GM12878 (cell line): Measurements from ENCODE around the gene AIDA. TPM values are rescaled to one million over a fixed set of nuclear protein-coding genes. Genes with fewer than 3 reads are reported as not detected.

Source experiments
- BCL11A ChIP-seq: IDR thresholded peaks from 2 replicates; pipeline ENCODE4 v1.6.1; 2011; ENCODE audit warnings: low read depth, low read length
- BMI1 ChIP-seq: fragments of 450-650 bp; IDR thresholded peaks from 2 replicates; pipeline ENCODE4 v1.6.1; 2016; ENCODE audit warnings: mild to moderate bottlenecking, moderate library complexity, borderline replicate concordance
- CBX5 ChIP-seq: sonication (generic); IDR thresholded peaks from 2 replicates; pipeline ENCODE4 v1.6.1; 2016; ENCODE audit warnings: low read depth, moderate library complexity, mild to moderate bottlenecking, inconsistent platforms
- CEBPZ ChIP-seq: fragments of 150-350 bp; IDR thresholded peaks from 2 replicates; pipeline ENCODE4 v1.6.1; 2016; ENCODE audit warnings: low read depth, low read length
- GATAD2B ChIP-seq: fragments of 450-650 bp; conservative IDR thresholded peaks from 2 replicates; pipeline ENCODE4 v1.6.1; 2017; ENCODE audit warnings: low read depth, mild to moderate bottlenecking, moderate library complexity
- IKZF1 ChIP-seq: fragments of 450-650 bp; conservative IDR thresholded peaks from 2 replicates; pipeline ENCODE4 v1.6.1; 2017; ENCODE audit warnings: antibody characterized with exemption, mild to moderate bottlenecking
- IRF3 ChIP-seq: fragments of 450-650 bp; IDR thresholded peaks from 2 replicates; pipeline ENCODE4 v1.6.1; 2014; ENCODE audit warnings: mild to moderate bottlenecking
- IRF5 ChIP-seq: fragments of 450-650 bp; IDR thresholded peaks from 2 replicates; pipeline ENCODE4 v1.6.1; 2017; ENCODE audit warnings: borderline replicate concordance
- MTA3 ChIP-seq: IDR thresholded peaks from 2 replicates; pipeline ENCODE4 v1.6.1; 2012; ENCODE audit warnings: low read length, inconsistent platforms, borderline replicate concordance
- POLR2A ChIP-seq: IDR thresholded peaks from 2 replicates; pipeline ENCODE4 v1.6.1; 2011; ENCODE audit warnings: low read depth, mild to moderate bottlenecking, low read length
- RCOR1 ChIP-seq: conservative IDR thresholded peaks from 2 replicates; pipeline ENCODE4 v1.6.1; 2012; ENCODE audit warnings: low read depth, low read length, improper control_type of control experiment
- REST ChIP-seq: IDR thresholded peaks from 2 replicates; pipeline ENCODE4 v1.6.1; 2012; ENCODE audit warnings: mild to moderate bottlenecking, low read depth, low read length
- TCF12 ChIP-seq: IDR thresholded peaks from 2 replicates; pipeline ENCODE4 v1.6.1; 2011; ENCODE audit warnings: low read depth, mild to moderate bottlenecking, low read length
- ZBED1 ChIP-seq: IDR thresholded peaks from 2 replicates; pipeline ENCODE4 v1.6.1; 2016; ENCODE audit warnings: borderline replicate concordance
- ZBTB40 ChIP-seq: fragments of 450-650 bp; IDR thresholded peaks from 2 replicates; pipeline ENCODE4 v1.6.1; 2016; ENCODE audit warnings: mild to moderate bottlenecking, moderate library complexity, borderline replicate concordance
- polyA plus RNA-seq, 11 experiments: library from polyadenylated mRNA; depleted of rRNA in 4 of 11; unstranded in 6 of 11; stranded (reverse) in 5 of 11; fragments of >200 nt; fragmentation: Nextera tagmentation in 4 of 11; fragmentation: Illumina TruSeq in 1 of 11; extraction: Ambion mirVana in 4 of 11; extraction: Trizol in 1 of 11; gene quantifications; 1 replicate in 1 of 11; 2 replicates in 10 of 11; pipeline versions ENCODE4 v1.2.1 to v1.2.3, GENCODE V29; 2011 to 2016; ENCODE audit warnings: inconsistent platforms in 2 of 11, missing spikeins in 2 of 11, low read depth in 1 of 11
- total RNA-seq, 4 experiments: library from RNA; depleted of rRNA in 3 of 4; stranded (reverse); fragments of >200 nt in 3 of 4; fragmentation: Illumina TruSeq in 1 of 4; extraction: Trizol in 1 of 4; gene quantifications; 2 replicates each; pipeline versions ENCODE4 v1.2.1 to v1.2.3, GENCODE V29; 2013 to 2021

Gene AIDA
- total and polyA plus RNA-seq, 10 of the 15 experiments (the other 5 are each of a cell fraction or from before 2014, with no cell fraction given) = 8.9 to 43.1 (median 19.2) TPM

- TF ChIP-seq BCL11A = peak; percentile 94
- TF ChIP-seq IKZF1 = peak; percentile 77
- 0 out of 2 replicates have a peak, but pooled peaks have one; percentile 60 for TF ChIP-seq CBX5
- no peak; the same call in 1 of the 2 replicates for TF ChIP-seq REST
- TF ChIP-seq RCOR1 = peak; percentile 93; the same call in 1 of the 2 replicates
- no peak for TF ChIP-seq CEBPZ
- peak; percentile 86 for TF ChIP-seq BMI1
- TF ChIP-seq ZBTB40 = no peak; the same call in 1 of the 2 replicates
- TF ChIP-seq IRF3 = no peak
- TF ChIP-seq GATAD2B = peak; percentile 62; the same call in 1 of the 2 replicates
- TF ChIP-seq TCF12 = no peak
- no peak for TF ChIP-seq POLR2A
- TF ChIP-seq ZBED1 = peak; percentile 87
- TF ChIP-seq IRF5 = peak; percentile 65; the same call in 1 of the 2 replicates
- peak; percentile 98 for TF ChIP-seq MTA3
These were observed 20.2 kb upstream of the AIDA start (continued) for GRCh38 chr1:222732216-222733159.
